Endothelial cell of umbilical vein (primary cell): ENCODE results near the gene ZFP57. TPM values are rescaled to one million over a fixed set of nuclear protein-coding genes. Genes with fewer than 3 reads are reported as not detected.
A peak's percentile ranks its signal among the peaks of the same experiment; 100 is the strongest.

ENCODE experiments used
- BruUV-seq: library from RNA; stranded (reverse); fragments of 400-500 nt; replicated peaks from 2 replicates; lab custom pipeline; 2021; lab: Mats Ljungman, UMichigan
- CTCF ChIA-PET: fragments of 300-600, 350-600 bp; sonication (Branson Sonifier 250); formaldehyde crosslinking; loops from one replicate; lab custom pipeline; 2021; ENCODE audit warnings: antibody characterized with exemption, inconsistent platforms; lab: Charles Lee
- POLR2A ChIA-PET: fragments of 300-600, 350-600 bp; sonication (Branson Sonifier 250); formaldehyde crosslinking; loops from one replicate; lab custom pipeline; 2021; ENCODE audit warnings: antibody characterized with exemption, inconsistent platforms; lab: Charles Lee
- DNase-seq: peaks from one replicate; pipeline ENCODE4 v3.0.0-alpha.2; 2011; ENCODE audit warnings: low read depth, low spot score
- FAIRE-seq: peaks from 2 replicates; lab custom pipeline; 2011; peaks lifted over from hg19 to GRCh38; lab: Jason Lieb, UNC
- H2AFZ ChIP-seq: 2 replicates; pipeline ENCODE4 v1.6.0; 2012; ENCODE audit warnings: low read depth, low read length, control low read depth, inconsistent platforms
- H3K27ac ChIP-seq: 2 replicates; pipeline ENCODE4 v1.5.1; 2011; ENCODE audit warnings: low read depth, mild to moderate bottlenecking, control low read depth, low read length, moderate library complexity; ENCODE audit not compliant: insufficient read depth
- H3K27me3 ChIP-seq, 2 experiments: 2 replicates each; pipeline versions ENCODE4 v1.6.0 to v1.6.1; 2011; ENCODE audit warnings: low read length in 2 of 2, mixed read lengths in 1 of 2; ENCODE audit not compliant: control insufficient read depth in 2 of 2, insufficient read depth in 2 of 2
- H3K36me3 ChIP-seq, 2 experiments: 2 replicates in 1 of 2; 3 replicates in 1 of 2; pipeline ENCODE4 v1.5.1; 2011; ENCODE audit warnings: low read length in 2 of 2, mild to moderate bottlenecking in 1 of 2, moderate library complexity in 1 of 2; ENCODE audit not compliant: control insufficient read depth in 2 of 2, insufficient read depth in 2 of 2; ENCODE audit errors: extremely low read depth in 1 of 2
- H3K4me1 ChIP-seq: 3 replicates; pipeline ENCODE4 v1.5.1; 2011; ENCODE audit warnings: mild to moderate bottlenecking, low read length; ENCODE audit not compliant: control insufficient read depth, insufficient read depth; ENCODE audit errors: extremely low read depth
- H3K4me2 ChIP-seq: 2 replicates; pipeline ENCODE4 v1.6.1; 2011; ENCODE audit warnings: low read length, control low read depth, mixed read lengths; ENCODE audit not compliant: insufficient read depth
- H3K4me3 ChIP-seq, 3 experiments: fragments of 200-600 bp in 1 of 3; sonication (generic), shearing (Covaris generic) in 1 of 3; replicated peaks in 1 of 3; 2 replicates each; pipeline ENCODE4 v1.5.1; 2011 to 2016; ENCODE audit warnings: control low read depth in 3 of 3, low read length in 3 of 3, mild to moderate bottlenecking in 2 of 3, inconsistent platforms in 1 of 3, low read depth in 1 of 3, moderate library complexity in 1 of 3; ENCODE audit not compliant: insufficient read depth in 1 of 3
- H3K79me2 ChIP-seq: 2 replicates; pipeline ENCODE4 v1.6.0; 2012; ENCODE audit warnings: low read length, inconsistent platforms; ENCODE audit not compliant: control insufficient read depth, insufficient read depth
- H3K9ac ChIP-seq: replicated peaks from 2 replicates; pipeline ENCODE3; 2011; ENCODE audit warnings: low read length, control low read depth; ENCODE audit not compliant: insufficient read depth; ENCODE audit errors: extremely low read depth
- H3K9me1 ChIP-seq: replicated peaks from 3 replicates; pipeline ENCODE4 v1.6.0; 2011; ENCODE audit warnings: mild to moderate bottlenecking, low read length; ENCODE audit not compliant: control insufficient read depth, insufficient read depth; ENCODE audit errors: extremely low read depth
- H3K9me3 ChIP-seq: replicated peaks from 2 replicates; pipeline ENCODE4 v1.5.1; 2012; ENCODE audit warnings: low read length, inconsistent platforms; ENCODE audit not compliant: control insufficient read depth, insufficient read depth
- H4K20me1 ChIP-seq: replicated peaks from 2 replicates; pipeline ENCODE3; 2011; ENCODE audit warnings: mild to moderate bottlenecking, low read length; ENCODE audit not compliant: control insufficient read depth, insufficient read depth; ENCODE audit errors: extremely low read depth
- CTCF ChIP-seq, 2 donors: IDR thresholded peaks; 1 replicate in 1 of 2; 2 replicates in 1 of 2; pipeline ENCODE4 v1.5.1; 2011; ENCODE audit warnings: low read length in 2 of 2, mild to moderate bottlenecking in 2 of 2, moderate library complexity in 2 of 2, control low read depth in 1 of 2, inconsistent platforms in 1 of 2, low read depth in 1 of 2; ENCODE audit not compliant: insufficient read depth in 1 of 2; ENCODE audit errors: extremely low read depth in 1 of 2
- GATA2 ChIP-seq: IDR thresholded peaks from 2 replicates; pipeline ENCODE4 v1.7.0; 2011; ENCODE audit warnings: low read depth, mild to moderate bottlenecking, moderate library complexity, mixed read lengths, low read length; ENCODE audit not compliant: insufficient read length, insufficient read depth
- POLR2A ChIP-seq: IDR thresholded peaks from 2 replicates; pipeline ENCODE4 v1.6.1; 2012; ENCODE audit warnings: low read depth, mild to moderate bottlenecking, control low read depth, low read length
- POLR2AphosphoS5 ChIP-seq: IDR thresholded peaks from 2 replicates; pipeline ENCODE4 v1.6.1; 2012; ENCODE audit warnings: low read depth, mild to moderate bottlenecking, control low read depth, low read length, moderate library complexity; ENCODE audit not compliant: insufficient read depth
- dilution Hi-C: fragments of 300-500 bp; cut with MboI; formaldehyde crosslinking; loops from one replicate; pipeline ENCODE4 v1.15.0; 2019; ENCODE audit warnings: low sequenced_read_pairs; ENCODE audit not compliant: extremely low pct_ligation_motif_present
- intact Hi-C: fragments of 100-400 bp; cut with micrococcal nuclease; formaldehyde crosslinking; loops from one replicate; pipeline ENCODE4 v1.10.0; 2022
- polyA plus RNA-seq, 4 experiments: library from polyadenylated mRNA; depleted of rRNA in 3 of 4; stranded (reverse) in 3 of 4; unstranded in 1 of 4; fragments of >200 nt; gene quantifications; 2 replicates each; pipeline versions ENCODE4 v1.2.1 to v1.2.3, GENCODE V29; 2011 to 2012; ENCODE audit warnings: missing spikeins in 1 of 4
- total RNA-seq: library from RNA; stranded (reverse); gene quantifications from 2 replicates; pipeline ENCODE4 v1.2.3, GENCODE V29; 2021

The ZFP57 gene
- total and polyA plus RNA-seq, 2 donors (not counting 3 experiments of a cell fraction or from before 2014, with no cell fraction given): 0.07 TPM; not detected in 1

GRCh38 chr6:29705389-29706231 lies 24.7 kb upstream of the ZFP57 start:
- Histone ChIP-seq H3K27me3 (peaks cover 7 to 8% of the 10 kb centered on the region in 2 experiments), H3K9me3 (no peaks in the 10 kb centered on the region), H3K79me2 (no peaks in the 10 kb centered on the region), H3K4me3 (no peak overlapping the region), H3K4me1 (no peaks in the 10 kb centered on the region), H4K20me1 (no peaks in the 10 kb centered on the region), H3K9me1 (no peaks in the 10 kb centered on the region), H3K36me3 (no peaks in the 10 kb centered on the region), H3K27ac (no peak overlapping the region), H3K9ac (no peak overlapping the region), H3K4me2 (no peak overlapping the region), H2AFZ (no peak overlapping the region)
- FAIRE-seq (peak; percentile 84), DNase-seq (peak; percentile 39)
- intact Hi-C loops (loop anchor here (1.0 to 2.0 kb wide), 2 partner anchors 33 to 130 kb away; no protein-coding TSS in a partner anchor), dilution Hi-C loops (no loop called here)
- no peak for TF ChIP-seq POLR2AphosphoS5
- no peak for TF ChIP-seq GATA2
- TF ChIP-seq POLR2A: no peak
- peak; percentile 36 to 40 for TF ChIP-seq CTCF (IDR thresholded peaks at IDR 0.05; ENCODE audit: extremely low read depth in 1 of 2, insufficient read depth in 1 of 2, low read depth in 1 of 2, low read length in 2 of 2)
- BruUV-seq: no TSS peak
- ChIA-PET POLR2A (no interaction called here), CTCF (interaction anchor here (0.6 to 2.1 kb wide), 3 partner anchors 100 to 426 kb away, joined by 3 to 14 read pairs (median 3); no protein-coding TSS in a partner anchor)
